GM12878 (cell line): ENCODE data around the gene BTG2. TPM values are rescaled to one million over a fixed set of nuclear protein-coding genes. Genes with fewer than 3 reads are reported as not detected.

ENCODE experiments used
- ATF3 ChIP-seq: IDR thresholded peaks from 2 replicates; pipeline ENCODE4 v1.6.1; 2011; ENCODE audit warnings: low read depth, mild to moderate bottlenecking, low read length, moderate library complexity, borderline replicate concordance; ENCODE audit errors: extremely low read depth
- BCL3 ChIP-seq: IDR thresholded peaks from 2 replicates; pipeline ENCODE4 v1.6.1; 2011; ENCODE audit warnings: borderline replicate concordance, low read depth, mild to moderate bottlenecking, moderate library complexity, low read length; ENCODE audit not compliant: insufficient read depth, poor library complexity, severe bottlenecking
- CBX3 ChIP-seq: fragments of 200-600 bp; sonication (generic); IDR thresholded peaks from 2 replicates; pipeline ENCODE4 v1.6.1; 2016; ENCODE audit warnings: low read depth, borderline replicate concordance
- CEBPZ ChIP-seq: fragments of 150-350 bp; IDR thresholded peaks from 2 replicates; pipeline ENCODE4 v1.6.1; 2016; ENCODE audit warnings: low read depth, low read length
- EED ChIP-seq: sonication (generic); IDR thresholded peaks from 2 replicates; pipeline ENCODE4 v1.6.1; 2016; ENCODE audit warnings: antibody characterized with exemption, low read depth
- FOXM1 ChIP-seq: IDR thresholded peaks from 2 replicates; pipeline ENCODE4 v1.6.1; 2012; ENCODE audit warnings: low read depth, mild to moderate bottlenecking, inconsistent platforms, low read length, moderate library complexity
- MTA3 ChIP-seq: IDR thresholded peaks from 2 replicates; pipeline ENCODE4 v1.6.1; 2012; ENCODE audit warnings: low read length, inconsistent platforms, borderline replicate concordance
- PKNOX1 ChIP-seq: fragments of 450-650 bp; IDR thresholded peaks from 2 replicates; pipeline ENCODE4 v1.6.1; 2016; ENCODE audit warnings: mild to moderate bottlenecking
- RCOR1 ChIP-seq: conservative IDR thresholded peaks from 2 replicates; pipeline ENCODE4 v1.6.1; 2012; ENCODE audit warnings: low read depth, low read length, improper control_type of control experiment
- SIX5 ChIP-seq: IDR thresholded peaks from 2 replicates; pipeline ENCODE4 v1.6.1; 2011; ENCODE audit warnings: mild to moderate bottlenecking, low read depth, low read length, moderate library complexity; ENCODE audit not compliant: severe bottlenecking
- STAT3 ChIP-seq: IDR thresholded peaks from 2 replicates; pipeline ENCODE4 v1.6.1; 2011; ENCODE audit warnings: low read depth, low read length, improper control_type of control experiment
- YY1 ChIP-seq: IDR thresholded peaks from 2 replicates; pipeline ENCODE4 v1.6.1; 2011; ENCODE audit warnings: low read depth, mild to moderate bottlenecking, low read length
- ZBTB11 ChIP-seq: fragments of 450-650 bp; formaldehyde crosslinking; IDR thresholded peaks from 2 replicates; pipeline ENCODE4 v1.5.0; 2022; ENCODE audit warnings: mild to moderate bottlenecking, missing genetic modification characterization
- ZBTB40 ChIP-seq: fragments of 450-650 bp; IDR thresholded peaks from 2 replicates; pipeline ENCODE4 v1.6.1; 2016; ENCODE audit warnings: mild to moderate bottlenecking, moderate library complexity, borderline replicate concordance
- polyA plus RNA-seq, 11 experiments: library from polyadenylated mRNA; depleted of rRNA in 4 of 11; unstranded in 6 of 11; stranded (reverse) in 5 of 11; fragments of >200 nt; fragmentation: Nextera tagmentation in 4 of 11; fragmentation: Illumina TruSeq in 1 of 11; extraction: Ambion mirVana in 4 of 11; extraction: Trizol in 1 of 11; gene quantifications; 1 replicate in 1 of 11; 2 replicates in 10 of 11; pipeline versions ENCODE4 v1.2.1 to v1.2.3, GENCODE V29; 2011 to 2016; ENCODE audit warnings: inconsistent platforms in 2 of 11, missing spikeins in 2 of 11, low read depth in 1 of 11
- total RNA-seq, 4 experiments: library from RNA; depleted of rRNA in 3 of 4; stranded (reverse); fragments of >200 nt in 3 of 4; fragmentation: Illumina TruSeq in 1 of 4; extraction: Trizol in 1 of 4; gene quantifications; 2 replicates each; pipeline versions ENCODE4 v1.2.1 to v1.2.3, GENCODE V29; 2013 to 2021

BTG2 gene
- total and polyA plus RNA-seq, 10 of the 15 experiments (the other 5 are each of a cell fraction or from before 2014, with no cell fraction given), result 23.3 to 160 (median 98.1) TPM

- no peak for TF ChIP-seq CEBPZ
- no peak for TF ChIP-seq CBX3
- TF ChIP-seq YY1, result no peak
- no peak; the same call in 1 of the 2 replicates for TF ChIP-seq PKNOX1
- no peak; the same call in 1 of the 2 replicates for TF ChIP-seq EED
- no peak for TF ChIP-seq SIX5
- no peak for TF ChIP-seq ZBTB11 (CRISPR knock-in tag)
- no peak for TF ChIP-seq FOXM1
- TF ChIP-seq BCL3, result peak; percentile 46
- no peak for TF ChIP-seq RCOR1
- TF ChIP-seq STAT3, result no peak
- no peak for TF ChIP-seq MTA3
- TF ChIP-seq ZBTB40, result no peak; the same call in 1 of the 2 replicates
- TF ChIP-seq ATF3, result no peak
These were observed 14.8 kb upstream of the BTG2 start (continued) for GRCh38 chr1:203290261-203291089.
